VCaP (cell line): ENCODE results near the gene MKKS.

Source experiments
- H3K27ac ChIP-seq: fragments of 450-650 bp; 2 replicates; pipeline ENCODE4 v1.5.1; 2017
- CTCF ChIP-seq: fragments of 450-650 bp; conservative IDR thresholded peaks from 2 replicates; pipeline ENCODE4 v1.5.1; 2017; ENCODE audit warnings: mild to moderate bottlenecking, moderate library complexity

The MKKS gene

DNA sequence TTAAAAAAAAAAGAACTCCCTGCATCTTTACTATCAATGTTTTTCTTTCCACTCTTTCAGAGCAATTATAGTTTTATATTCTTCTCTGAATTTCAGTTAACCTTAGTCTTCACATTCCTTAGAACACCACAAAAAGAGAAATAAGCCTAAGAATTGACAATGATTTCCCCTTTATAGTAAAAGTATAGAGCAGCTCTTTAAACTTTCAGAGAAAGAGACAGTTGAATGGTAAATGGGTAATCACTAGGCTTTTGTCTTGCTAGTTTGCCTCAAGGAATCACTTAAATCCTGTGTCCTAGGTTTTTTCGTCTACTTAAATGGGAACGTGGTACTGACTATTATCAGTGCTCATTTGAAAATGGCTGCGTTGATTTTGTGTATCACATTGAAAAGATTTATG is 32.8 kb upstream of the MKKS start:
- no peak for TF ChIP-seq CTCF
- no peak overlapping the region for H3K27ac ChIP-seq

- TF ChIP-seq CTCF: no peak
- H3K27ac ChIP-seq: no peak overlapping the region
These were observed 32.3 kb upstream of the MKKS start for GRCh38 chr20:10466325-10466724.

DNA sequence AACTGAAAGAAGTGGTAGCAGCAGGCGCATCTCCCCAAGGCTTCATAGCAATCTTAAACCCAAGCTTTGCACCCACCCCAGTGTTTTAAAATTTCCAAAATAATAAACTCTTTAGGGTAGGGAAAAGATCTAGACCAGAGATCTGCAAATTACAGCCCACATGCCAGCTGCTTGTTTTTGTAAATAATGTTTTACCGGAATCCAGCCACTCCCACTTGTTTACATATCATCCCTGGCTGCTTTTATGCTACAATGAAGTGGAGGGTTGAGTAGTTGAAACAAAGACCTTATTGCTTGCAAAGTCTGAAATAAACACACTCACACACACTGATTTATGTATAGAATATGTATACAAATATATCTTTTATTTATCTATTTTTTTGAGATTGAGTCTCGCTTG is 31.1 kb upstream of the MKKS start:
- no peak overlapping the region for H3K27ac ChIP-seq
- no peak for TF ChIP-seq CTCF

DNA sequence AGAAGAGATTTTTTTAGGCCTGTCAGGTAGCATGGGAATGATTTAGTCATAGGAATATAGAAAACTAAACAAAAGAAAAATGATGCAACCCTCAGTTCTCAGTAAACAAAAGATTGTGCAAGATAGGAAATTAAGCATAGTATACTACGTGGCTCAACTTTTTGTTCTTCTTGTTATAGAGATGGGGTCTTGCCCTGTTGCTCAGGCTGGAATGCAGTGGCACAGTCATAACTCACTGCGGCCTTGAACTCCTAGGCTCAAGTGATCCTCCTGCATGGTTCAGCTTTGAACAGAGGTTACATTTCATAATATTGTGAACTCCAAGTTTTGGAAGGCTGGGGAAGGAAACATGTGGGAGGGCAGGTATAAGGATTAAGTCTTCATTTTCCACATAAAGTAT is 29.6 kb upstream of the MKKS start:
- no peak for TF ChIP-seq CTCF
- H3K27ac ChIP-seq: no peak overlapping the region

- no peak overlapping the region for H3K27ac ChIP-seq
- TF ChIP-seq CTCF: no peak
These were observed 28.5 kb upstream of the MKKS start for GRCh38 chr20:10462516-10462915.

GRCh38 chr20:10461495-10461894 is 27.5 kb upstream of the MKKS start:
- no peak for TF ChIP-seq CTCF
- no peak overlapping the region for H3K27ac ChIP-seq

- H3K27ac ChIP-seq: no peak overlapping the region
- TF ChIP-seq CTCF: no peak
These were observed 20.2 kb upstream of the MKKS start for GRCh38 chr20:10454151-10454750.
